IMR-90 (cell line): Measurements from ENCODE around the gene DOCK4. TPM values are rescaled to one million over a fixed set of nuclear protein-coding genes. Genes with fewer than 3 reads are reported as not detected.

Experiments
- ATAC-seq: fragments of 200-7000 bp; cut with Tn5 transposase; 2 replicates; pipeline ENCODE4 v1.9.1; 2020; ENCODE audit warnings: low read depth, mild to moderate bottlenecking, moderate library complexity
- BruUV-seq: library from RNA; stranded (reverse); fragments of 400-500 nt; replicated peaks from 2 replicates; lab custom pipeline; 2021; lab: Mats Ljungman, UMichigan
- CTCF ChIA-PET: fragments of 300-600 bp; formaldehyde crosslinking; extraction: SDS; loops from one replicate; lab custom pipeline; 2021; ENCODE audit warnings: antibody characterized with exemption; lab: Yijun Ruan, JAX
- POLR2A ChIA-PET: fragments of 300-600 bp; sonication (Branson Sonifier 250); formaldehyde crosslinking; loops from one replicate; lab custom pipeline; 2022; ENCODE audit warnings: antibody characterized with exemption; ENCODE audit not compliant: unreplicated experiment; lab: Charles Lee
- DNase-seq: peaks from one replicate; pipeline ENCODE4 v3.0.0; 2013
- H2AFZ ChIP-seq: replicated peaks from 2 replicates; pipeline ENCODE3; 2013; ENCODE audit warnings: low read length, mild to moderate bottlenecking; ENCODE audit not compliant: poor library complexity
- H2AK5ac ChIP-seq: 2 replicates; pipeline ENCODE4 v1.6.1; 2013; ENCODE audit warnings: low read depth, low read length, inconsistent platforms
- H2AK9ac ChIP-seq: replicated peaks from 2 replicates; pipeline ENCODE3; 2013; ENCODE audit warnings: mild to moderate bottlenecking, low read depth, low read length, moderate library complexity; ENCODE audit not compliant: poor library complexity
- H2BK120ac ChIP-seq: 2 replicates; pipeline ENCODE4 v1.6.1; 2013; ENCODE audit warnings: low read depth, low read length, inconsistent platforms
- H2BK15ac ChIP-seq: 3 replicates; pipeline ENCODE4 v1.6.1; 2013; ENCODE audit warnings: low read depth, low read length, inconsistent platforms
- H2BK20ac ChIP-seq: 2 replicates; pipeline ENCODE4 v1.6.1; 2013; ENCODE audit warnings: low read depth, mild to moderate bottlenecking, inconsistent platforms, low read length, moderate library complexity
- H2BK5ac ChIP-seq: 2 replicates; pipeline ENCODE4 v1.6.1; 2013; ENCODE audit warnings: mild to moderate bottlenecking, low read depth, low read length, inconsistent platforms; ENCODE audit not compliant: poor library complexity, severe bottlenecking
- H3K14ac ChIP-seq: replicated peaks from 2 replicates; pipeline ENCODE4 v1.6.1; 2013; ENCODE audit warnings: low read depth, low read length, inconsistent platforms
- H3K18ac ChIP-seq: 2 replicates; pipeline ENCODE4 v1.6.1; 2013; ENCODE audit warnings: low read depth, low read length, control low read depth
- H3K23ac ChIP-seq: 2 replicates; pipeline ENCODE4 v1.6.1; 2013; ENCODE audit warnings: low read depth, low read length, inconsistent platforms
- H3K27ac ChIP-seq: 2 replicates; pipeline ENCODE4 v1.5.1; 2013; ENCODE audit warnings: mild to moderate bottlenecking, control low read depth, low read length; ENCODE audit not compliant: insufficient read depth
- H3K27me3 ChIP-seq: 2 replicates; pipeline ENCODE4 v1.6.1; 2013; ENCODE audit warnings: low read length; ENCODE audit not compliant: control insufficient read depth, insufficient read depth
- H3K36me3 ChIP-seq: 2 replicates; pipeline ENCODE4 v1.6.1; 2013; ENCODE audit warnings: low read length, mixed read lengths; ENCODE audit not compliant: control insufficient read depth, insufficient read depth
- H3K4ac ChIP-seq: 2 replicates; pipeline ENCODE4 v1.6.1; 2013; ENCODE audit warnings: low read depth, low read length, inconsistent platforms
- H3K4me1 ChIP-seq: 2 replicates; pipeline ENCODE4 v1.6.1; 2013; ENCODE audit warnings: low read length, mixed read lengths; ENCODE audit not compliant: control insufficient read depth, insufficient read depth
- H3K4me2 ChIP-seq: 2 replicates; pipeline ENCODE4 v1.6.1; 2013; ENCODE audit warnings: low read depth, mild to moderate bottlenecking, control low read depth, low read length, moderate library complexity
- H3K4me3 ChIP-seq: 2 replicates; pipeline ENCODE4 v1.5.1; 2013; ENCODE audit warnings: low read depth, mild to moderate bottlenecking, control low read depth, low read length, moderate library complexity; ENCODE audit not compliant: insufficient read depth
- H3K56ac ChIP-seq: 2 replicates; pipeline ENCODE4 v1.6.1; 2013; ENCODE audit warnings: low read length, inconsistent platforms; ENCODE audit not compliant: insufficient read depth; ENCODE audit errors: extremely low read depth
- H3K79me1 ChIP-seq, 2 experiments: 2 replicates each; pipeline ENCODE4 v1.6.1; 2013; ENCODE audit warnings: low read length in 2 of 2, inconsistent platforms in 1 of 2, low read depth in 1 of 2
- H3K9ac ChIP-seq: 2 replicates; pipeline ENCODE4 v1.6.1; 2013; ENCODE audit warnings: low read depth, low read length, control low read depth
- H3K9me1 ChIP-seq: 2 replicates; pipeline ENCODE4 v1.6.1; 2013; ENCODE audit warnings: low read length, inconsistent platforms; ENCODE audit not compliant: insufficient read depth
- H3K9me3 ChIP-seq: 2 replicates; pipeline ENCODE4 v1.6.1; 2013; ENCODE audit warnings: low read length; ENCODE audit not compliant: control insufficient read depth, insufficient read depth
- H4K20me1 ChIP-seq: 2 replicates; pipeline ENCODE4 v1.6.1; 2013; ENCODE audit warnings: low read length, inconsistent platforms; ENCODE audit not compliant: insufficient read depth
- H4K5ac ChIP-seq: 2 replicates; pipeline ENCODE4 v1.6.1; 2013; ENCODE audit warnings: mild to moderate bottlenecking, low read depth, low read length, control low read depth
- H4K8ac ChIP-seq, 2 experiments: 2 replicates each; pipeline ENCODE4 v1.6.1; 2013; ENCODE audit warnings: low read depth in 2 of 2, low read length in 2 of 2, control low read depth in 1 of 2, inconsistent platforms in 1 of 2
- H4K91ac ChIP-seq: 2 replicates; pipeline ENCODE4 v1.6.1; 2013; ENCODE audit warnings: low read depth, low read length, inconsistent platforms; ENCODE audit not compliant: insufficient read depth
- BHLHE40 ChIP-seq: fragments of 150-350 bp; IDR thresholded peaks from 2 replicates; pipeline ENCODE4 v1.6.1; 2016; ENCODE audit warnings: mild to moderate bottlenecking, low read depth, low read length
- CEBPB ChIP-seq: IDR thresholded peaks from 2 replicates; pipeline ENCODE4 v1.6.1; 2012; ENCODE audit warnings: low read depth, low read length, improper control_type of control experiment
- CHD1 ChIP-seq: IDR thresholded peaks from 2 replicates; pipeline ENCODE4 v1.6.1; 2012; ENCODE audit warnings: low read depth, low read length, improper control_type of control experiment
- CTCF ChIP-seq: conservative IDR thresholded peaks from 2 replicates; pipeline ENCODE4 v1.5.1; 2012; ENCODE audit warnings: mild to moderate bottlenecking, low read depth, low read length, improper control_type of control experiment
- MAFK ChIP-seq: IDR thresholded peaks from 2 replicates; pipeline ENCODE4 v1.6.1; 2012; ENCODE audit warnings: low read depth, low read length, improper control_type of control experiment
- MAZ ChIP-seq: IDR thresholded peaks from 2 replicates; pipeline ENCODE4 v1.6.1; 2012; ENCODE audit warnings: low read depth, mild to moderate bottlenecking, low read length, improper control_type of control experiment, moderate library complexity, borderline replicate concordance
- RAD21 ChIP-seq: IDR thresholded peaks from 2 replicates; pipeline ENCODE4 v1.6.1; 2012; ENCODE audit warnings: low read length, improper control_type of control experiment
- RCOR1 ChIP-seq: IDR thresholded peaks from 2 replicates; pipeline ENCODE4 v1.6.1; 2012; ENCODE audit warnings: mild to moderate bottlenecking, low read length, improper control_type of control experiment; ENCODE audit not compliant: insufficient replicate concordance
- WGBS, 2 experiments: methylation state at CpG; one replicate each; pipeline versions ENCODE4 v1.1.5 to v1.1.7; 2013; ENCODE audit warnings: missing lambda C conversion rate in 2 of 2; ENCODE audit not compliant: insufficient read length in 1 of 2; ENCODE audit errors: extremely low coverage in 2 of 2; 5-methylcytosine and 5-hydroxymethylcytosine counted together
- dilution Hi-C: fragments of 300-500 bp; cut with HindIII; formaldehyde crosslinking; loops from one replicate; pipeline ENCODE4 v1.14.3; 2018; ENCODE audit warnings: low sequenced_read_pairs; ENCODE audit not compliant: unreplicated experiment
- in situ Hi-C: fragments of 300-500 bp; cut with MboI; formaldehyde crosslinking; loops from 3 replicates; pipeline ENCODE4 v1.14.3; 2019; ENCODE audit warnings: low sequenced_read_pairs, inconsistent platforms, mixed read lengths
- intact Hi-C: fragments of 100-400 bp; cut with micrococcal nuclease; formaldehyde crosslinking; loops from 2 replicates; pipeline ENCODE4 v1.10.0; 2022
- polyA plus RNA-seq, 3 experiments: library from polyadenylated mRNA; depleted of rRNA; stranded (reverse); fragments of >200 nt; gene quantifications; 2 replicates each; pipeline ENCODE4 v1.2.3, GENCODE V29; 2012; ENCODE audit warnings: low replicate concordance in 1 of 3
- total RNA-seq: library from RNA; depleted of rRNA; stranded (reverse); fragments of >200 nt; gene quantifications from 2 replicates; pipeline ENCODE4 v1.2.3, GENCODE V29; 2012
- TF ChIP-seq, protein P1 (sequence below): fragments of 150-350 bp; IDR thresholded peaks from 2 replicates; pipeline ENCODE4 v1.6.1; 2016; ENCODE audit warnings: low read depth, mild to moderate bottlenecking, low read length, moderate library complexity, borderline replicate concordance

DOCK4 gene
- total and polyA plus RNA-seq, 2 of the 4 experiments (the other 2 are of a cell fraction), result 4.4 to 12.2 TPM

DNA sequence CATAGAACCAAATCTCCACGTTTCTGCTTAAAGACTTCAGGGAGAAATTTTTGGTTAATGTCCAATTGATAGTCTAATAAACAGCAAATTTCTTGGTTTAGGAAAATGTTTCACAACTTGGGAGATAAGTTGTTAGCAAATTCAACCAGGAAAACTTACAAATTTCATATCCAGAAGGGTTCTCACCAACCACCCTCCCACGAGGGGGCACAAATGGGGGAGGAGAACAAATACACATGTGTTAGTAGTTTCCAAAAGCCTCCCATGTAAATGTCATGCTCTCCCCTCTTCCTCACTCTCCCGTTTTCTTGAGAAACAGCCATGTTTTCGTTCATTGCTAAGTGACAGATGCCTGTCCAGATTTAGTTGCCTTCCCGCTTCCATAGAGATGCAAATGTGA lies 10.5 kb downstream of the DOCK4 start:
- H3K4me3 ChIP-seq, result no peak overlapping the region
- no TSS peak for BruUV-seq
- CTCF ChIA-PET, result no interaction called here

More for the DNA sequence above, 10.5 kb downstream of the DOCK4 start:
- H4K5ac ChIP-seq, result no peak overlapping the region
- no peak overlapping the region for H2BK120ac ChIP-seq
- H3K9me1 ChIP-seq, result peaks cover 2% of the 10 kb centered on the region
- no peak overlapping the region for H3K56ac ChIP-seq
- no peak overlapping the region for H2AFZ ChIP-seq
- no peak overlapping the region for H3K23ac ChIP-seq
- no peak overlapping the region for H2BK15ac ChIP-seq
- WGBS, 2 experiments, result 100% methylated on average over 1 of the region's 5 CpGs; no CpG with 5 or more reads in 1 of the 2 experiments
- H3K9ac ChIP-seq, result no peak overlapping the region
- TF ChIP-seq RAD21, result no peak
- TF ChIP-seq MAFK, result no peak
- TF ChIP-seq BHLHE40, result no peak
- no peak for TF ChIP-seq CHD1
- no peak for TF ChIP-seq CEBPB
- TF ChIP-seq MAZ, result no peak
- TF ChIP-seq, protein P1, sequence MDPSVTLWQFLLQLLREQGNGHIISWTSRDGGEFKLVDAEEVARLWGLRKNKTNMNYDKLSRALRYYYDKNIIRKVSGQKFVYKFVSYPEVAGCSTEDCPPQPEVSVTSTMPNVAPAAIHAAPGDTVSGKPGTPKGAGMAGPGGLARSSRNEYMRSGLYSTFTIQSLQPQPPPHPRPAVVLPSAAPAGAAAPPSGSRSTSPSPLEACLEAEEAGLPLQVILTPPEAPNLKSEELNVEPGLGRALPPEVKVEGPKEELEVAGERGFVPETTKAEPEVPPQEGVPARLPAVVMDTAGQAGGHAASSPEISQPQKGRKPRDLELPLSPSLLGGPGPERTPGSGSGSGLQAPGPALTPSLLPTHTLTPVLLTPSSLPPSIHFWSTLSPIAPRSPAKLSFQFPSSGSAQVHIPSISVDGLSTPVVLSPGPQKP, result no peak
- TF ChIP-seq RCOR1, result no peak
- TF ChIP-seq CTCF, result no peak
- 0 out of 2 replicates have a peak, but pooled peaks cover 2% of the 10 kb centered on the region for H3K9me3 ChIP-seq
- H3K18ac ChIP-seq, result no peak overlapping the region
- no peaks in the 10 kb centered on the region for H3K36me3 ChIP-seq
- in situ Hi-C loops (no loop called here), intact Hi-C loops (no loop called here), dilution Hi-C loops (no loop called here)
- peaks cover 3% of the 10 kb centered on the region; the same call in 1 of the 2 replicates for H3K4me1 ChIP-seq
- H3K27me3 ChIP-seq, result no peaks in the 10 kb centered on the region
- no peak for ATAC-seq
- H3K79me1 ChIP-seq, result peaks cover 17 to 44% of the 10 kb centered on the region in 2 experiments
- H3K14ac ChIP-seq, result no peak overlapping the region
- H3K4ac ChIP-seq, result no peak overlapping the region
- H3K4me2 ChIP-seq, result no peak overlapping the region
- no peak overlapping the region for H4K8ac ChIP-seq
- H2AK9ac ChIP-seq, result no peak overlapping the region
- H4K20me1 ChIP-seq, result no peaks in the 10 kb centered on the region
- H2BK20ac ChIP-seq, result no peak overlapping the region
- H4K91ac ChIP-seq, result no peak overlapping the region
- H3K27ac ChIP-seq, result no peak overlapping the region
- H2AK5ac ChIP-seq, result no peak overlapping the region
- DNase-seq, result no peak
- no peak overlapping the region for H2BK5ac ChIP-seq
- POLR2A ChIA-PET, result no interaction called here
